NCI-H82 treated with DMSO at 0.1 percent for 48 hours (cell line): ENCODE measurements around the gene UROC1.

Experiments
- DNase-seq: peaks from one replicate; lab custom pipeline; 2025; ENCODE audit not compliant: unreplicated experiment; lab: John Stamatoyannopoulos, UW

The UROC1 gene

DNA sequence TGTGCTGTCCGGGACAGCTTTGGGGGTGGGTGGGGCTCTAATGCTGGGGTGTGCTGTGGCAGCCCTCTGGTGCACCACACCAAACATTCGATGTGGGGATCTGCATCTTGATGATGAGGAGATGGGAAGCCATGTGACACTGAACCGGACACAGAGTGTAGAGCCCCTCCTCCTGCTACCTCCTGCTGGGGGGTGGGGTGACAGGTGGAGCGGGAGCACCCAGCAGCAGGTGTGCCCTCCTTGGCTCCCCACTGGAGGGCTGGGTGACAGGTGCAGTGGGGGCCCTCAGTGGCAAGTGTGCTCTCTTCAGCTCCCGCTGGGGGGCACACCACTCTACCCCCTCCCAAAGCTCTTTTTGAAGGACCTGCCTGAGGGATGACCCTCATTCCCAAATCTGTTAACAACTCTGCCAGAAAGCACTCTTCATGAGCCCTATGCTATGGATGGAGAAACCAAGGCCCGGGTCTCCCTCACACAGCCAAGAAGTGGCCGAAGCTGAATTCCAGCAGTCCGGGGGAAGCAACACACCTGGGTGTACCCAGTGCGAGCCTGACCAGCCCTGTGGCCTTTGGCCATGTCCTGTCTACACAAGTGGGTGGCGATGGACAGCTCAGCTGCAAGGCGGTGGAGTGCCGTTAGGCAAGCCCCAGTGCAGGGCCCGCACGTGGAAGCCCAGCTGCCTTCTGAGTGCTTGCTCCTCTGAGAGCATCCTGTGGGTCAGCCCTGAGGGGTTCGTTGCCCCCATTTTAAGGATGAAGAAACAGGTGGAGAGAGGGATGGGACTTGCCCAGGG lies 609 bp upstream of the UROC1 start:
- no peak for DNase-seq

DNA sequence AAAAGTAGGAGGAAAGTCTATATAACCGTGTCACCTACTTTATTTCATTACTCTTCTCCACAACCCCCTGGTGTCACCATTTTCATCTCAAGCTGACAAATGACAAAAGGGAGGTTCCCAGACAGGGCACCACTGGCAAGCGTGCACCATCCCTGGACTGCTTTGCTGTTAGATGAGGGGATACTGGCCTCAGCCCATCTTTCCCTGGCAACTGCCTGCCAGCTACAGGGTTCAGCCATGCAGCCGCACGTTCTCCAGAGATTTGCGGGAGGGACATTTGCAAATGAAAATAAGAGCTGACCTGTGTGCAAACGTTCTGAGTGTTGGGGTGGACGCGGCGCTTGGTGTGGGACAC lies 660 bp downstream of the UROC1 start:
- DNase-seq: no peak

DNA sequence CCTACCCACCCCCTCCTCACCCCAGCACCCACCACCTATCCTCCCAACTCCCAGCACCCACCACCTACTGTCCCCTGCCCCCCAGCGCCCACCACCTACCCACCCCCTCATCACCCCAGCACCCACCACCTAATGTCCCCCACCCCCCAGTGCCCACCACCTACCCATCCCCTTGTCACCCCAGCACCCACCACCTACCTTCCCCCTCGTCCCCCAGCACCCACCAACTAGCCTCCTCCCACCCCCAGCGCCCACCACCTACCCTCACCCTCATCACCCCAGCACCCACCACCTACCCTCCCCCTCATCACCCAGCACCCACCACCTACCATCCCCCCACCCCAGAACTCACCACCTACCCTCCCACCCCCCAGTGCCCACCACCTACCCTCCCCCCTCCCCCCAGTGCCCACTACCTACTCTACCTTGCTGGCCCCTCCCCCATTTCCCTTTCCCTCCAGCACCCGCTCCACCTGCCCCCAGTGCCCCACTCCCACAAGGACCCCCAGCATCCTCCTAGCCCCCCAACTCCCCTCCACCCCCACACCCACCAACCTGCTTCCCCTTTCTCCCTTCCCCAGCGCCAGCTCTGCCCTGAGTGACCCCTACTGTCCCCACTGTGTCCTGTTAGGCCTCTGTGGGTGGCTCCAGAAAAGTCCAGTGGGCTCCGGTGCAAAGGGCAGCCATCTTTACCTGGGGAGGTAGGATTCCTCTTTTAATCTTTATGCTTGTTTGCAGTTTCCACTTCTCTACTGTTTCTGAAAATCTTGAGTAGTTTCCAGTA lies 1.2 kb downstream of the UROC1 start:
- DNase-seq: no peak

DNA sequence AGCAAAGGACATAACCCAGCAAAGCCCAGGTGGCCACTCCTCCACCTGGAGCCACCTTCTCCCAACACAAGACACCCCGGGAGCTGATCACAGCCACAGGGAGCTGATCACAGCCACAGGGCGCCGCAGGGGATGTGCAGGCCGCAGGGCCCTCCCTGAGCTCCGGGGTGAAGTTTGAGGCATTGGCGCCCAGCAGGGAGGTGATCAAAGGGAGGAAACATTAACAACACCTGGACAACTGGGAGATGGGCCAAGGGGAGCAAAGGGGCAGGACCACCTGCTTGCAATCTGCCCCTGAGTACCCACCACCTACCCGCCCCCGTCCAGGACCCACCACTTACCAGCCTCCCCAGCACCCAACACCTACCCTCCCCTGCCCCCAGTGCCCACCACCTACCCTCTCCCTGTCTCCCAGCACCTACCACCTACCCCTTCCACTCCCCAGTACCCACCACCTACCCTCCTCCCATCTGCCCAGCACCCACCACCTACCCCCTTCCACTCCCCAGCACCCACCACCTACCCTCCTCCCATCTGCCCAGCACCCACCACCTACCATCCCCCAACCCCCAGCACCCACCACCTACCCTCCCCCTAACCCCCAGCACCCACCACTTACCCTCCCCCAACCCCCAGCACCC lies 2.4 kb downstream of the UROC1 start:
- no peak for DNase-seq

DNA sequence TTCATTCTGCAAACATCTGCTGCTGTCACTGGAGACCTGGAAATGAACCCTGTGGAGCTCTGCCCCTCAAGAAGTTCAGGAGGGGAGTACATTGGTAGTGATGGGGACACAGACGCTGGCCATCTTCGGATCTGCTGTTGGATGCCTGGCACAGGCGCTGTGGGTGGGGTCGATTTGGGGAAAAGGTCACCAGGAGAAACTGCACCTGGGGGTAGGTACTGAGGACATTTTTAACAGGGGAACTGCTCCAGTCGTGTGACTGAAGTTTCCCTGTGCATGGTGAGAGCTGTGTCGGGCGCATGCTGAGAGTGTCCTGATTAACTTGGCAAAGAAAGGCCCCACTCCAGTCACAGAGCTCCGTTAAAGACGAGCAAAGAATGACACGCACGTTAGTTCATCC lies 3.4 kb downstream of the UROC1 start:
- DNase-seq: no peak

DNA sequence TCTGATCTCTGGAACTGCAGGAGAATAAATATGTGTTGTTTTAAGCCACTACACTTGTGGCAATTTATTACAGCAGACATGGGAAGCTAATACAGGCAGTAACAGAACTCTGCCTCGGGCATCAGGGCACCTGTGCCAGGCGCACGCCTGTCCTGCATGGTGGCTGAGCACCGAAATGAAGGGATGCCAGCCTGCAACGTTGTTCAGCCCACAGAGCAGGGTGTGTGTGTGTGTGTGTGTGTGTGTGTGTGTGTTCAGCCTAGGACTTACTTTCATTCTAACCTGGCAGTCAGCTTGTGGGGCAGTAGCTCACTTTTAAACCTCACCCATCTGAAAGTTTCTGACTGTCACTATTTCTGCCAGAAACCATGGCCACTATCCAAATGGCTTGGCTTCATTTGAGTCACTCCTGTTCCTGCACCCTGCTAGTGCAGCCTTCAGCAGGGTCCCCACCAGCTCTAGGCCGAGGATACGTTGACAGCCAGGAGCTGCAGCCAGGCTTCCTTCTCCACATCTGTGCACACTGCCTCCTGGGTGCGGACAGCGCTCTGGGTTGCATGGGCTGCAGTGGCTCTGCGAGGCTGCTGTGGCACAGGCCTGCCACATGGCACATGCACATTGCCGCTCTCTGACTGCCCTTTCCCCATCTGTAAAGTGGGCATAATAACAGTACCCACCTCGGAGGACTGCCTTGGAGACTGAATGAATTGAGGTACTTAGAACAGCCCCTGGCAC lies 4.5 kb downstream of the UROC1 start:
- DNase-seq: no peak

DNA sequence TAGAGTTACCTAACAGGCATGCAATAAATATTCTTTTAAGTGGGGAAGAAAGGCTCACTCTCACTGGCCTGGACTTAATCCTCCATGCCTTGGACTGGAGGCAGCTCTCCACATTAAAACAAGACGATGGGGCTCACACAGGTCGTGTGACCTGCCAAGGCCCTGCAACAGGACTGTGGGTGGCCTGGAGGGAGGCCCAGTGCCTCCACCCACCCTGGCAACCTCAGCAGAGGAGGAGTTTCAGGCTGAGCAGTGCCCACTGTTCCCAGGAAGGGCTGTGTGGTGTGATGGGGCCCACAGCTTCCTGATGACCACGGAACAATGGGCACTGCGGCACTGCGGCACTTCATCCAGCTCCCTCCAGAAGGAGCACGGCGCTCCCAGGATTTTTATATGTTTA lies 5.5 kb downstream of the UROC1 start:
- DNase-seq: no peak

DNA sequence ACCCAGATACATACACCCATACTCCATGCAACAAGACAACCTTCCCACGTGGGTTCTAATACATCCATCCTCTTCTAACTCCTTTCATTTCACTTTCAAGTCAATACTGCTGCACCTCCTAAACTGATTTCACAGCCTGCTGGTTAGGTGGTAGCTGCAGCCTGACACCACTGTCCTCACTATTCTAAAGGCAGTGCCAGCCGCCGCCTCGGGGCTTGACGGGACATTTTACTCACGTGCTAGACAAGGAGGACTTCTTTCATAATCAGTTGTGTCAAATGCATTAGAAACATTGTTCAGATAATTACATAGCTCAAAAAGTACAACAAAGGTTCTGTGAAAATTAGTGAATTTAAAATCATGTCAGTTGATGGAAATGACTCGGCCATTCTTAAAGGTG lies 6.3 kb downstream of the UROC1 start:
- DNase-seq: no peak

DNA sequence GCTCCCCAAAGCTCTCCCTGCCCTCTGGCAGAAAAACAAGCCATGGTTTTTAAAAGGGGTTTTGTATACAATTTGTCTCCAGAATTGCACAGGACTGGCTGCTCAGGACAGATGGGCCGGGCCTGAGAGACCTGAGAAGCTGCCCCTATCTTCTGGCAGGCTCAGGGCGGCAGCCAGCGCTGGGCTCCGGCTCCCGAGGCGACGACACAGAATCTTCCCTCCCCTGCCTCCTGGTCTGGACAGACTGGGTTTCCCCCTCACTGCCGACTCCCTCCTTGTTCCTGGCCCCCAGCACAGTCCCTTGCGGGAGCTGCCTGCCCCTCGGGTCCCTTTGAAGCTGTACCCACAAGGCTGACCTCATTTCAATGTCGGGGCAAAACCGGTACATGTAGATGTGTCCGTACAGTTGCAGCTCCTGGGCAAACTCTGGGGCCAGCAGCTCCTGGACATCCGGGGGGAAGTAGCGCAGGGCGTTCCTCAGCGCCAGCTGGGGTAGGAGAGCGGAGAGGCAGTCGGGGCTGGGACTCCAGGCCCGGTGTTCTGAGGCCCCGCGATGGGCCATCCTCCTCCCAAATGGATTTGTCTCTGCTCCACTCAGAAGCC lies 7.2 kb downstream of the UROC1 start:
- no peak for DNase-seq

DNA sequence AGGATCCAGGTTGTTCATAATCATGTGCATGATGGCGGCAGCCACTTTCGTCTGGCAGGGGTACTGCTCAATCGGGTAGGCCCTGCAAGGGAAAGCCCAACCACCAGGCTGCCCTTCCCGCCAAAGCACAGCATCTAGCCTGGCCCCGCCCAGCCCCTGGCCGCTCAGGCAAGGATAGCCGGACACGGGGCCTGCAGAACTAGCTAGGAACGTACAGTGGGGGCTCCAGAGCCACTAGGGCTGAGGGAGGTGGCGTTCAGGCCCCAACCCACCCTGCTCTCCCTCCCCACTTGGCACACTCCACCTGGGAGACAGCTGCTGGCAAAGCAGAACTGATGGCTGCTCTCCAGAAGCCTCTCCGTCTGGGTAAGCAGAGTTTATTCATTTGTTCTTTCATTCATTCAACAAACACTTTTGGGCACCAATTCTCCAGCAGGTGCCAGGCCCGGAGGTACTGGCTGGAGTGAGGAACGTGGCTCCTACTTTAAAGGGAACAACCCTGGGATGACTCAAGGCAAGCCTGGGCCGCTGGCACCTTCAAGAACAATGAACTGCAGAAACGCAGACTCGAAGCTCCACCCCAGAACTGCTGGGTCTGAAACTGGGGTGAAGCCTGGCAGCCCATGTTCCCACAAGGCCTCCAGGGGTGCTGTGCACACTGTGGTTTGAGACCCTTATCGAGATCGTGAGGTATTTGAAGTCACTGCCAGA lies 7.8 kb downstream of the UROC1 start:
- DNase-seq: no peak

DNA sequence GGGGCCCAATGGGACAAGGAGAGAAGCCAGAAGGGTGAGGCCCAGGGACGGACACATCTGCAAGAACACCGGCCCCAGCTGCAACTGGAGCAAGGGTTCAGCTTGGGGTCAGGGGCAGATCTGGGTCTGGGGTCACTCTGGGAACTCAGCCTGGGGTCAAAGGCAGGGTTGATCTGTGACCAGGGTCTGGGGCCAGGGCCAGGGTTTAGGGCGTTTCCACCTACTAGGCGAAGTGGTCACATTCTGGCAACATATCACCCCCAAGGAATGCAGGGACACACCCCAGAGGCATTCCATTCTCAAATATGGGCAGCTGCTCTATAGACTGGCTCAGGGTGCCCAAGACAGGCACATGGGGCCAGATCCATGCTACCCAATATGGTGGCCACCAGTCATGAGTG lies 9.0 kb downstream of the UROC1 start:
- no peak for DNase-seq

DNA sequence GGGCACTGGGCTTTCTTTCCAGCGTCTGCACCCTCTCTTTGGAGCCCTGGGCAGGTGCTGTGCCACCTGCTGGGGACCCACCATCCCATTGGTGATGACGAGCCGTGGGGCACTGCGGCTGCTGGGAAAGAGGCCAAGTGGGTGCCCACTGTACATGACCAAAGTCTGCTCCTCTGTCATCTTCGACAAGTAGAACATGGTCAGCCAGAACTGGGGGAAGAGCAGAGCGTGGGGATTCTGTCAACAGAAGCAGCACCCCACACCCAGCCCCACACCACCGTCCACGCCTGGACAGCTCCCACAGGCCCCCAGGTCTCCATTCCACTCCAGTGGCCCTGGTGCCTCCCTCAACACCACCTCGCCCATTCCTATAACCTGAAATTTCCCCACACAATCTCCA lies 9.7 kb downstream of the UROC1 start:
- DNase-seq: no peak

DNA sequence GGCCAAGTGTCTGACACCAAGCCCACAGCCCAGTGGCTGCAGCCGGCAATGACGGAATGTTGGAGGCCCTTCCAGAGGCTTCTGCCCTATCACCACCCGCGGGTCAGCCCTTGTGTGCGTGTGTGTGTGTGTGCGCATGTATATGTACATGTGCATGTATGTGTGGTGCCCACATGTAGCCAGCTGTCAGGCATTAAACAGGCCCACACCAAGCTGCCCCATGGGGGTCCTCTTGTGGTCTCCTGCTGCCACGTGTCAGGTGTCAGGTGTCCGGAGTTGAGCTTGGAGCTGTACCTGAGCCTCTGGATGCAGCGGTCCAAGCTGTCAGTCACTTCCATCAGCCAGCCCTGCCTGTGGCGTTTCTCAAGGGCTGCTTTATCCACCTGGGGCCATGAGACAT lies 13.9 kb downstream of the UROC1 start:
- DNase-seq: no peak

DNA sequence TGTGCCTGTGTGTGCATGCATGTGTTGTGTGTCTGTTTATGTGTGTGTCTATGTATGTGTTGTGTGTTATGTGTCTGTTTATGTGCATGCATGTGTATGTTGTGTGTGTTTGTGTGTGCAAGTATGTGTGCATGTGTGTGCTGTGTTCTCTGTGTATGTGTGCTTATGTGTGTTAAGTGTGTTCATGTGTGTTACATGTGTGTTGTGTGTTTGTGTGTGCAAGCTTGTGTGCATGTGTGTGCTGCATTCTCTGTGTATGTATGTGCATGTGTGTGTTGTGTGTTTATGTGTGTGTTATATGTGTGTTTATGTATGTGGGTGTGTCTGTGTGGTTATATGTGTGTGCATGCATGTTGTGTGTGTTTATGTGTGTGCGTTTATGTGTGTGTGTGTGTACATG lies 14.9 kb downstream of the UROC1 start:
- no peak for DNase-seq

DNA sequence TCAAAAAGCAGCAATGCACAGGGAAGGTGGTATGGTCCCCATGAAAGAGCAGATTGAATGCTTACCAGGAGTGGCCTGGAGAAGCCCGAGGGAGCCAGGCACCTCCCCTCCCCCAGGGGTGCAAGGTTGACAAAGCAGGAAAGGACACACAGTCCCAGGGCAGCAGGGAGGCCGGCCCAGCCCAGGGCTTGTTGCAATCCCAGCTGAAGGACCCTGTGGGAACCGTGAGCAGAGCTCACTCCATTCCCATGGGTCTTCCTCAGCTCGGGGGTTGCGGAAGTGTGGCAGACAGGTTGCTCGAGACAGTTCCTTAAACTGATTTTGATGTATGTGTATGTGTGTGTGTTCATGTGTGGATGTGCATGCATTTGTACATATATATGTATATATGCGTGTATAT lies 15.8 kb downstream of the UROC1 start:
- DNase-seq: no peak

DNA sequence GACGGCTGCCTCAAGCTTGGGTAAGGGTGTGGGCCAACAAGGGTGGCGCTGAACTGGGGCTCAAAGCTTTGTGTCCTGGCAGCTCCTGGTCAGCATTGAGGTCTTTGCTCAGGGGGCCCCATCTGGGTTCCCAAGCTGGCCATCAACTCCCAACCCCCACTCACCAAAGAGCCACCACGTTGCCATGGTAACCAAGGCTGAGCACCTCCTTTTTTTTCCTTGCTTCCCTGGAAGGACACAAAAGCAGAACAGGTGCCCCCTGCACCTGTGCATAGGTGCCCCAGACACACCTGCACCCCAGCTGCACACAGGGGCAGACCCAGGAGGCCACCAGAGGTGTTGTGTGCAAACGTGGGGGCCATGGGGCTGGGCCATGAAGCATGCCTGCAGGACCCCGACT lies 16.5 kb downstream of the UROC1 start:
- DNase-seq: no peak

DNA sequence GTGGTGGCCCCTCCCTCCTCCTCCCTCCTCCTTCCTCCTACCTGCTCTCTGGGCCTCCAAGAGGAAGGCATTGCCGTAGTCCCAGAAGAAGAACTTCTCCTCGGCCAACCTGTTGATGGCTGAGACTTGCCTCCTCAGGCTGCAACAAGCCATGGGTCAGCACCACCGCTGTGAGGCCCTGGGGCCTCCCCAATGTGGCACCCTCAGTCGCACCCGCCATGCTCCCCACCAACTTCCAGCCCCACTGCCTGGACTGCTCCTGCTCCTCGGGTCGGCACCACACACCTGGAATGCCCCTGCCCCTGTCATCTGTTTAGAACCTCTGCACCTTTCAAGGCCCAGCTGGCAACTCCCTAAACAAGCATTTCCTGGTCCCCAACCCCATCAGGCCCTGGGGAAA lies 17.6 kb downstream of the UROC1 start:
- DNase-seq: no peak

DNA sequence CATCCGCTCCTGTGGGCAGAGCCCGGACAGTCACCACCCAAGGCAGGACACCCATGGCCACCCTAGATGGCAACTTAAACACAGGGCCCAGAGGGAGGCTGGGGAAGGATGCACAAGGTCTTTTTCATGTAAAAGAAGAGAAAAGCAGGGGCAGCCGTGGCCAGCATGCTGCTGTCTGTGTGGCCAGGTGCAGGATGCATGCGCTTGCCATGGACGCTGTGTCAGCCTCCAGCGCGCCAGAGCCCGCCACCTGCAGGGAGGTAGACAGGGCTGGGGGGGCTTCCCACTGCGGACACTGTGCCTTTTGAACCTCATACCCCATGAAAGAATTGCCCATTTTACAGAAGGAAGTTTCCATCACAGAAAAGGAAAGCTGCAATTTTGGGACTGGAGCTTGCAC lies 18.2 kb downstream of the UROC1 start:
- no peak for DNase-seq

DNA sequence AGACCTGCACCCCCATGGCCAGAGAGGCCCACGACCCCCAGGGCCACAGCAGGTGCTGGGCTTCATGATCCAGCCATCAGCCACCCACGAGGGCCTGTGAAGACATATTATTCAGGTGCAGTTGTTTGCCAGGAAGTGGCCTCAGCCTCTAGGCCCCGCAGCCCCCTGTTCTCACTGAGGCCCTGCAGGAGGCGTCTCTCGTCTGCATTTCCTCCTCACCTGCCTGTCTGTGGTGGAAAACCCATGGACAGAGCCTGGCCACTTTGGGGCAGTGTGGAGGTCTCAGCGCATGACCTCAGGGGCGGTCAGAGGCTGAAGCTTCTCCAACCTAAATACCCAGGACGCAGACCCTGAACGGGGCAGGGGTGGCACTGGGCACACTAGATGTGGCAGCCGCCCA lies 18.6 kb downstream of the UROC1 start:
- DNase-seq: no peak

DNA sequence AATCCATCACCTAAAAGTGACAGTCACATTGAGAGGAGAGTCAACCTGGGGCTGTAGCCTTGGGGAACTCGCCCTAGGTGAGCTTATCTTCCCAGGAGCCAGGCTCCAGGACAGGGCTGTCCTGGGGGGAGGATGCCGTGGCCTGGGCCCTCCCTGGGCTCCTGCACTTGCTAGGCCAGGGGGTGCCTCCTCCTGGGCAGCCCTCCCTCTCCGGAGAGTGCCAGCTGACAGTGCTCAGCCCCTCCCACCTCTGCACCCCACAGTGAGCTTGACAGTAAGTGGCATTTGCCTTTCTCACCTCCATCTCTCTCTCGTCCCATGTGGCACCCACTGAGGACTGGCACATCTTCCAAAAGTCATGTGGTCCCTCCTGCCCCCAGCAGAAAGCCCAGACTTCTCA lies 19.1 kb downstream of the UROC1 start:
- no peak for DNase-seq

DNA sequence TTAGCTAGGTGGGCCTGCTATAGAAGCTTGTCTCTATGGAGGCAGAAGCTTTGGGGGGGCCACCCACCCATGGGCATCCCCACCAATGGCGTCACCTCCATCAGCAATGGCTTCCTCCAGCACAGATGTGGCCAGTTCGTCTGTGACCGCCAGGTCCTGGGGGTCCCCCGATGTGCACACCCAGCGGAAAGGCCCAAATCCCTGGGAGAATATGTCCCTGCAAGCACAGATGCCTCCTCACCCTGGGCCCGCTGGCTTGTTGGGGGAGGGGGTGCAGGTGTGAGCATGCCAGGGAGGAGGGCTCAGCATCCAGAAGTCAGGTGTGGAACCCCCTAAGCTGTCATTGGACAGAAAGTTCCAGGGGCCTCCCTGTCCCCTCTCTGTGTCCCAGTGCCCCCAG lies 19.6 kb downstream of the UROC1 start:
- DNase-seq: no peak
